HEK293 (cell line): ENCODE data around the gene ARHGEF28.
A peak's percentile ranks its signal among the peaks of the same experiment; 100 is the strongest.

Experiments used
- CTCF ChIA-PET: fragments of 350-600 bp; formaldehyde crosslinking; extraction: SDS; loops from one replicate; lab custom pipeline; 2021; ENCODE audit warnings: antibody characterized with exemption; lab: Yijun Ruan, JAX
- POLR2A ChIA-PET: fragments of 300-600 bp; formaldehyde crosslinking; extraction: SDS; loops from one replicate; lab custom pipeline; 2020; ENCODE audit warnings: antibody characterized with exemption, inconsistent platforms; lab: Yijun Ruan, JAX
- H3K27ac ChIP-seq: fragments of 200-500 bp; sonication (Bioruptor generic); 2 replicates; pipeline ENCODE4 v1.5.1; 2014; ENCODE audit warnings: low read depth, low read length, control low read depth, inconsistent platforms; ENCODE audit errors: extremely low read depth
- H3K36me3 ChIP-seq, 2 experiments: fragments of 200-500 bp in 1 of 2; sonication (Bioruptor generic) in 1 of 2; 1 replicate in 1 of 2; 2 replicates in 1 of 2; pipeline ENCODE4 v1.5.1; 2014 to 2017; ENCODE audit warnings: inconsistent platforms in 2 of 2, low read length in 2 of 2; ENCODE audit not compliant: control insufficient read depth in 2 of 2, insufficient read depth in 1 of 2
- H3K4me1 ChIP-seq: fragments of 200-500 bp; sonication (Bioruptor generic); 2 replicates; pipeline ENCODE4 v1.5.1; 2014; ENCODE audit warnings: mild to moderate bottlenecking, low read length, inconsistent platforms; ENCODE audit not compliant: control insufficient read depth, insufficient read depth
- H3K4me3 ChIP-seq: 2 replicates; pipeline ENCODE4 v1.5.1; 2011; ENCODE audit warnings: low read depth, mild to moderate bottlenecking, control low read depth, low read length, moderate library complexity
- H3K9me3 ChIP-seq: fragments of 200-500 bp; sonication (Bioruptor generic); 2 replicates; pipeline ENCODE4 v1.5.1; 2014; ENCODE audit warnings: low read depth, low read length, inconsistent platforms; ENCODE audit not compliant: control insufficient read depth, insufficient read depth
- GLI4 ChIP-seq: fragments of 450-650 bp; formaldehyde crosslinking; IDR thresholded peaks from 2 replicates; pipeline ENCODE4 v1.5.1; 2016; ENCODE audit warnings: missing biosample characterization, missing genetic modification characterization
- PRDM6 ChIP-seq: fragments of 450-650 bp; formaldehyde crosslinking; IDR thresholded peaks from 2 replicates; pipeline ENCODE4 v1.5.1; 2017; ENCODE audit warnings: missing biosample characterization, missing genetic modification characterization
- REST ChIP-seq: fragments of 450-650 bp; formaldehyde crosslinking; IDR thresholded peaks from 2 replicates; pipeline ENCODE4 v1.5.1; 2016; ENCODE audit warnings: missing biosample characterization, missing genetic modification characterization
- WT1 ChIP-seq: fragments of 450-650 bp; formaldehyde crosslinking; IDR thresholded peaks from 2 replicates; pipeline ENCODE4 v1.5.1; 2016; ENCODE audit warnings: missing biosample characterization, missing genetic modification characterization
- ZFP41 ChIP-seq: fragments of 450-650 bp; formaldehyde crosslinking; IDR thresholded peaks from 2 replicates; pipeline ENCODE4 v1.5.1; 2016; ENCODE audit warnings: missing biosample characterization, missing genetic modification characterization, borderline replicate concordance
- ZNF132 ChIP-seq: fragments of 450-650 bp; formaldehyde crosslinking; IDR thresholded peaks from 2 replicates; pipeline ENCODE4 v1.5.1; 2017; ENCODE audit warnings: missing biosample characterization, missing genetic modification characterization, borderline replicate concordance
- ZNF133 ChIP-seq: fragments of 450-650 bp; formaldehyde crosslinking; IDR thresholded peaks from 2 replicates; pipeline ENCODE4 v1.5.1; 2016; ENCODE audit warnings: missing biosample characterization, missing genetic modification characterization
- ZNF146 ChIP-seq: fragments of 450-650 bp; formaldehyde crosslinking; IDR thresholded peaks from 2 replicates; pipeline ENCODE4 v1.5.1; 2016; ENCODE audit warnings: missing biosample characterization, missing genetic modification characterization
- ZNF16 ChIP-seq: fragments of 450-650 bp; formaldehyde crosslinking; IDR thresholded peaks from 2 replicates; pipeline ENCODE4 v1.5.1; 2016; ENCODE audit warnings: low read depth, missing biosample characterization, missing genetic modification characterization
- ZNF239 ChIP-seq: fragments of 450-650 bp; formaldehyde crosslinking; IDR thresholded peaks from 2 replicates; pipeline ENCODE4 v1.5.1; 2016; ENCODE audit warnings: missing biosample characterization, missing genetic modification characterization
- ZNF274 ChIP-seq, 2 experiments: fragments of 200-500 bp in 1 of 2; fragments of 450-650 bp in 1 of 2; sonication (Bioruptor generic) in 1 of 2; formaldehyde crosslinking in 1 of 2; IDR thresholded peaks; 2 replicates each; pipeline versions ENCODE4 v1.5.1 to v1.6.1; 2014 to 2016; ENCODE audit warnings: borderline replicate concordance in 1 of 2, inconsistent platforms in 1 of 2, low read length in 1 of 2, missing biosample characterization in 1 of 2, missing genetic modification characterization in 1 of 2
- ZNF280C ChIP-seq: fragments of 450-650 bp; formaldehyde crosslinking; IDR thresholded peaks from 2 replicates; pipeline ENCODE4 v1.5.1; 2016; ENCODE audit warnings: missing biosample characterization, missing genetic modification characterization
- ZNF529 ChIP-seq: fragments of 450-650 bp; formaldehyde crosslinking; IDR thresholded peaks from 2 replicates; pipeline ENCODE4 v1.5.1; 2017; ENCODE audit warnings: missing genetic modification characterization, missing biosample characterization; ENCODE audit not compliant: insufficient replicate concordance

ARHGEF28 gene

GRCh38 chr5:73726071-73726470 is 100.1 kb downstream of the ARHGEF28 start (continued):
- TF ChIP-seq REST (tag by site-specific recombination) (no peak), ZNF239 (no peak), ZNF280C (tag by site-specific recombination) (no peak)

GRCh38 chr5:73726606-73727231 is 100.7 kb downstream of the ARHGEF28 start:
- peak; percentile 83 for TF ChIP-seq ZNF133 (tag by site-specific recombination)
- TF ChIP-seq ZNF529 (tag by site-specific recombination), result no peak
- no peak for TF ChIP-seq ZNF146 (tag by site-specific recombination)
- no peak for TF ChIP-seq WT1 (tag by site-specific recombination)
- TF ChIP-seq ZNF16 (tag by site-specific recombination), result no peak
- peak; percentile 68 for TF ChIP-seq PRDM6
- Histone ChIP-seq H3K36me3 (no peaks in the 10 kb centered on the region), H3K4me1 (no peaks in the 10 kb centered on the region), H3K4me3 (no peak overlapping the region), H3K27ac (no peak overlapping the region), H3K9me3 (no peaks in the 10 kb centered on the region)
- CTCF ChIA-PET, result interaction anchor here (0.6 to 1.4 kb wide), 2 partner anchors 77 to 135 kb away, joined by 3 to 7 read pairs; no protein-coding TSS in a partner anchor
- POLR2A ChIA-PET, result no interaction called here

GRCh38 chr5:73727470-73727869 is 101.5 kb downstream of the ARHGEF28 start:
- CTCF ChIA-PET, result interaction anchor here (1.4 kb wide), 1 partner anchor 136 kb away, joined by 7 read pairs; no protein-coding TSS in a partner anchor
- no peaks in the 10 kb centered on the region for H3K9me3 ChIP-seq
- no peak overlapping the region for H3K4me3 ChIP-seq
- no peaks in the 10 kb centered on the region for H3K36me3 ChIP-seq
- TF ChIP-seq ZNF132 (tag by site-specific recombination) (no peak), ZFP41 (tag by site-specific recombination) (no peak), GLI4 (tag by site-specific recombination) (no peak), ZNF274 (IDR thresholded peaks at IDR 0.05; ENCODE audit: low read length) (no peak), ZNF274 (tag by site-specific recombination; IDR thresholded peaks at IDR 0.05; ENCODE audit: borderline replicate concordance) (no peak)
- no peak overlapping the region; the same call in 1 of the 2 replicates for H3K27ac ChIP-seq
- POLR2A ChIA-PET, result no interaction called here
- no peaks in the 10 kb centered on the region for H3K4me1 ChIP-seq
